ENCODE results near the gene LAPTM5. TPM values are rescaled to one million over a fixed set of nuclear protein-coding genes. Genes with fewer than 3 reads are reported as not detected.

Gene LAPTM5
- total RNA-seq, 1 experiment from 2014 or later: 0.15 TPM

DNA sequence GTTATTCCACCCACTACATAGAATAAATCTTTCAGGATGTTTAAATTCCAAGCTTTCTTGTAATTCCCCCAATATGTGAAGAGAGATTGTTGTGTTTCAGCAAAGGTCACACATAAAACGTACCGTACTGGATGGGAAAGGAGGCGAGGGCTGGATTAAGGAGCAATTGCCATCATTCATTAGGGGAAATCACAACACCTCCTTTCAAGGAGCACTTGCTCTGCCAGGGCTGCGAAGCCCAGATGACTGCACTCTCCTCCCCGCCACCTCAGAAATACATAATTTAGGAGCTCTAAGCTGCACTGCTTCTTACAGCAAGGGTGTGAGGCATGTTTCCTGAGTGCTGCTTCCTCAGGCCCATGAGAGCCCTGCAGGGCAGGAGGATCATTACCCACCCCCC is 63.8 kb downstream of the LAPTM5 start:
- Histone ChIP-seq H2BK15ac (ENCODE audit: low read depth, low read length) (no peak overlapping the region), H3K9ac (ENCODE audit: extremely low read depth, insufficient read length, low read length) (no peak overlapping the region), H3K23ac (ENCODE audit: insufficient read length, low read depth, low read length) (no peak overlapping the region), H3K79me2 (ENCODE audit: insufficient read depth, low read length) (no peaks in the 10 kb centered on the region), H3K27ac (ENCODE audit: insufficient read length, low read depth, low read length) (no peak overlapping the region), H2BK120ac (ENCODE audit: low read depth, low read length, poor library complexity, severe bottlenecking) (no peak overlapping the region), H4K8ac (replicated peaks; ENCODE audit: insufficient read length, low read depth, low read length) (no peak overlapping the region), H3K23me2 (ENCODE audit: insufficient read length, low read depth, low read length, poor library complexity, severe bottlenecking) (no peaks in the 10 kb centered on the region), H2AK5ac (ENCODE audit: insufficient read length, low read length) (no peak overlapping the region), H4K5ac (ENCODE audit: insufficient read length, low read depth, low read length) (no peak overlapping the region), H3K56ac (ENCODE audit: insufficient read length, low read depth, low read length) (no peak overlapping the region), H3K18ac (ENCODE audit: insufficient read length, low read depth, low read length) (no peak overlapping the region), H3K4me2 (ENCODE audit: insufficient read depth, insufficient read length, low read length) (no peak overlapping the region), H3K27me3 (ENCODE audit: insufficient read depth, low read length) (no peaks in the 10 kb centered on the region), H4K91ac (ENCODE audit: insufficient read length, low read depth, low read length) (no peak overlapping the region), H2BK20ac (ENCODE audit: low read depth, low read length, poor library complexity, severe bottlenecking) (no peak overlapping the region), H3K4ac (ENCODE audit: low read depth, low read length) (no peak overlapping the region), H2BK12ac (ENCODE audit: insufficient read length, low read depth, low read length) (no peak overlapping the region), H2BK5ac (ENCODE audit: insufficient read length, low read length) (no peak overlapping the region), H3T11ph (ENCODE audit: low read length) (no peak overlapping the region), H4K20me1 (ENCODE audit: control insufficient read depth, insufficient read depth, insufficient read length) (no peaks in the 10 kb centered on the region), H3K9me3 (ENCODE audit: control insufficient read depth, low read depth, low read length) (no peaks in the 10 kb centered on the region), H3K14ac (ENCODE audit: insufficient read depth, low read length) (no peak overlapping the region), H3K4me1 (ENCODE audit: insufficient read depth, low read length) (peaks cover 11% of the 10 kb centered on the region; the same call in 1 of the 2 replicates), H3K79me1 (ENCODE audit: insufficient read depth, low read depth, low read length, poor library complexity, severe bottlenecking) (no peaks in the 10 kb centered on the region), H2AFZ (ENCODE audit: low read length) (no peak overlapping the region)
- Mint-ChIP-seq H3K27ac (no peak overlapping the region), H3K9me3 (no peaks in the 10 kb centered on the region), H3K4me1 (peaks cover 16 to 46% of the 10 kb centered on the region in 2 experiments), H3K27me3 (ENCODE audit: low read depth) (peaks cover 3% of the 10 kb centered on the region; the same call in 1 of the 2 replicates), H3K4me3 (no peak overlapping the region), H3K36me3 (ENCODE audit: insufficient read depth in 1 of 3, low read depth in 3 of 3) (no peaks in the 10 kb centered on the region)
- no peak for DNase-seq
- TF ChIP-seq, protein P1, sequence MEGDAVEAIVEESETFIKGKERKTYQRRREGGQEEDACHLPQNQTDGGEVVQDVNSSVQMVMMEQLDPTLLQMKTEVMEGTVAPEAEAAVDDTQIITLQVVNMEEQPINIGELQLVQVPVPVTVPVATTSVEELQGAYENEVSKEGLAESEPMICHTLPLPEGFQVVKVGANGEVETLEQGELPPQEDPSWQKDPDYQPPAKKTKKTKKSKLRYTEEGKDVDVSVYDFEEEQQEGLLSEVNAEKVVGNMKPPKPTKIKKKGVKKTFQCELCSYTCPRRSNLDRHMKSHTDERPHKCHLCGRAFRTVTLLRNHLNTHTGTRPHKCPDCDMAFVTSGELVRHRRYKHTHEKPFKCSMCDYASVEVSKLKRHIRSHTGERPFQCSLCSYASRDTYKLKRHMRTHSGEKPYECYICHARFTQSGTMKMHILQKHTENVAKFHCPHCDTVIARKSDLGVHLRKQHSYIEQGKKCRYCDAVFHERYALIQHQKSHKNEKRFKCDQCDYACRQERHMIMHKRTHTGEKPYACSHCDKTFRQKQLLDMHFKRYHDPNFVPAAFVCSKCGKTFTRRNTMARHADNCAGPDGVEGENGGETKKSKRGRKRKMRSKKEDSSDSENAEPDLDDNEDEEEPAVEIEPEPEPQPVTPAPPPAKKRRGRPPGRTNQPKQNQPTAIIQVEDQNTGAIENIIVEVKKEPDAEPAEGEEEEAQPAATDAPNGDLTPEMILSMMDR (conservative IDR thresholded peaks at IDR 0.05): no peak
- WGBS (ENCODE audit: extremely low coverage, insufficient read length, low lambda C conversion rate): no CpG with 5 or more reads among the region's 5 CpGs
